Activated CD4-positive, alpha-beta T cell treated with anti-CD3 and anti-CD28 coated beads, Interleukin-2, Interleukin-4, amounts not matched to agents 100 ng/mL and 50 ng/mL, durations not matched to agents 16 hours and 8 hours (primary cell): ENCODE measurements around the gene NRTN.

Source experiments
- DNase-seq: peaks from one replicate; pipeline ENCODE4 v3.0.0-alpha.2; 2020; ENCODE audit warnings: low spot score

NRTN gene

GRCh38 chr19:5814852-5815246 is 10.0 kb downstream of the NRTN start:
- no peak for DNase-seq

- no peak for DNase-seq
Measured at GRCh38 chr19:5817218-5817617, 12.4 kb downstream of the NRTN start.

GRCh38 chr19:5818594-5818993 is 13.7 kb downstream of the NRTN start:
- no peak for DNase-seq

- DNase-seq: no peak
Measured at GRCh38 chr19:5820785-5821184, 15.9 kb downstream of the NRTN start.

- no peak for DNase-seq
Measured at GRCh38 chr19:5821521-5822180, 16.8 kb downstream of the NRTN start.

- DNase-seq: no peak
Measured at GRCh38 chr19:5822181-5822844, 17.4 kb downstream of the NRTN start.

GRCh38 chr19:5823579-5824281 is 18.9 kb downstream of the NRTN start:
- DNase-seq: no peak

- no peak for DNase-seq
Measured at GRCh38 chr19:5824751-5825150, 19.9 kb downstream of the NRTN start.

- no peak for DNase-seq
Measured at GRCh38 chr19:5825178-5825577, 20.3 kb downstream of the NRTN start.

- DNase-seq: no peak
Measured at GRCh38 chr19:5826531-5827341, 21.9 kb downstream of the NRTN start.

GRCh38 chr19:5827342-5827890 is 22.5 kb downstream of the NRTN start:
- DNase-seq: no peak

GRCh38 chr19:5827891-5828660 is 23.2 kb downstream of the NRTN start:
- DNase-seq: peak; percentile 97

GRCh38 chr19:5828661-5829566 is 24.0 kb downstream of the NRTN start:
- DNase-seq: peak; percentile 20

- DNase-seq: no peak
Measured at GRCh38 chr19:5829567-5830310, 24.9 kb downstream of the NRTN start.

GRCh38 chr19:5831159-5831558 is 26.3 kb downstream of the NRTN start:
- no peak for DNase-seq

- DNase-seq: no peak
Measured at GRCh38 chr19:5832061-5832460, 27.2 kb downstream of the NRTN start.

- no peak for DNase-seq
Measured at GRCh38 chr19:5832527-5833216, 27.8 kb downstream of the NRTN start.

GRCh38 chr19:5837761-5838352 is 33.0 kb downstream of the NRTN start:
- DNase-seq: no peak
